Prostate gland (tissue), 2 donors: ENCODE results near the gene SCGB1C1. TPM values are rescaled to one million over a fixed set of nuclear protein-coding genes. Genes with fewer than 3 reads are reported as not detected.
A peak's percentile ranks its signal among the peaks of the same experiment; 100 is the strongest.

Source experiments
- DNase-seq: peaks from one replicate; pipeline ENCODE4 v3.0.0-alpha.2; 2019; ENCODE audit warnings: low spot score
- H3K27ac ChIP-seq, 2 donors: fragments of 200-600 bp; sonication (generic); 2 replicates each; pipeline ENCODE4 v1.5.1; 2017 to 2019
- H3K27me3 ChIP-seq: fragments of 200-600 bp; sonication (generic); replicated peaks from 2 replicates; pipeline ENCODE4 v1.5.1; 2019; ENCODE audit not compliant: insufficient read depth
- H3K36me3 ChIP-seq, 2 donors: fragments of 200-600 bp; sonication (generic); 1 replicate in 1 of 2; 2 replicates in 1 of 2; pipeline versions ENCODE4 v1.5.1 to v1.8.1; 2017 to 2019
- H3K4me1 ChIP-seq: fragments of 200-600 bp; sonication (generic); replicated peaks from 2 replicates; pipeline ENCODE4 v1.5.1; 2019
- H3K4me3 ChIP-seq, 2 donors: fragments of 200-600 bp; sonication (generic); 2 replicates each; pipeline ENCODE4 v1.5.1; 2017 to 2019
- H3K9me3 ChIP-seq: fragments of 200-600 bp; sonication (generic); 2 replicates; pipeline ENCODE4 v1.5.1; 2017
- POLR2A ChIP-seq: fragments of 450-650 bp; IDR thresholded peaks from one replicate; pipeline ENCODE4 v1.6.1; 2016; ENCODE audit warnings: antibody characterized with exemption, mild to moderate bottlenecking
- POLR2AphosphoS5 ChIP-seq: sonication (generic); formaldehyde crosslinking; IDR thresholded peaks from one replicate; pipeline ENCODE4 v1.6.1; 2017; ENCODE audit warnings: antibody characterized with exemption
- WGBS: methylation state at CpG from one replicate; pipeline ENCODE4 v1.1.5; 2018; 5-methylcytosine and 5-hydroxymethylcytosine counted together
- intact Hi-C: fragments of 100-400 bp; cut with DNase I; formaldehyde crosslinking; loops from one replicate; pipeline ENCODE4 v1.14.2; 2022
- total RNA-seq, 2 donors: library from RNA; depleted of rRNA; stranded (reverse); fragments of >200 nt; gene quantifications; one replicate each; pipeline ENCODE4 v1.1.0, GENCODE V29; 2016
- TF ChIP-seq, protein P1 (sequence below), 4 experiments: fragments of 200-600 bp in 2 of 4; fragments of 450-650 bp in 2 of 4; sonication (generic) in 2 of 4; IDR thresholded peaks; 1 replicate in 3 of 4; 2 replicates in 1 of 4; pipeline ENCODE4 v1.5.1; 2016 to 2019; ENCODE audit warnings: antibody characterized with exemption in 4 of 4, mild to moderate bottlenecking in 2 of 4, moderate library complexity in 2 of 4

Gene SCGB1C1
- total RNA-seq, 2 donors from 2014 or later: not detected

DNA sequence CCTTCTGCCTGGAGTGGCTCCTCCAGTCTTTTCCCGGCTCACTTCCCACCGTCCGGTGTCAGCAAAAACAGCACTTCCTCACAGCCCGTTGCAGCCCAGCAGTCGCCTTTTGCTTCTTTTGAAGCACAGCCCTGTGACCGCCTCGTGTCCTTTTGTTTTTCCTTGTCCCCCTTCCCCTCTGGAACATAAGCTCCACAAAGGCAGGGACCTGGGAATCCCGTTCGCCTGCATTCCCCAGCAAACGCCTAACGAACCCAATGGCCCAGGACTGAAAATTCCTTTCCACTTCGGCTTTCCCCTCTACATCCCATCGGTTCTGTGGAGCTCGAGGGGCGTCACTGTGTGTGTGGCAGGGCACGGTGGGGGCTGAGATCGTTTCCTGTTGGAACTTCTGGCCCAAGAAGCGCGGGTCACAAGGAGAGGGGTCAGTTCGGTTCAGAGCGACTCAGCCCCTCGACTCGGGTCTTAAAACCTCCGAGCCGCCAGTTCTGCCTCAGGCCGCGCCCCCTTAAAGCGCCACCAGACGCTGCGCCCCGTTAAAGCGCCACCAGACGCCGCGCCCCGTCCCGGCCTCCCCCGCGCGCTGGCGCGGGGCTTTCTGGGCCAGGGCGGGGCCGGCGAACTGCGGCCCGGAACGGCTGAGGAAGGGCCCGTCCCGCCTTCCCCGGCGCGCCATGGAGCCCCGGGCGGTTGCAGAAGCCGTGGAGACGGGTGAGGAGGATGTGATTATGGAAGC lies 15.5 kb downstream of the SCGB1C1 start:
- TF ChIP-seq POLR2A (peak; percentile 90), POLR2AphosphoS5 (peak; percentile 74)
- TF ChIP-seq, protein P1, sequence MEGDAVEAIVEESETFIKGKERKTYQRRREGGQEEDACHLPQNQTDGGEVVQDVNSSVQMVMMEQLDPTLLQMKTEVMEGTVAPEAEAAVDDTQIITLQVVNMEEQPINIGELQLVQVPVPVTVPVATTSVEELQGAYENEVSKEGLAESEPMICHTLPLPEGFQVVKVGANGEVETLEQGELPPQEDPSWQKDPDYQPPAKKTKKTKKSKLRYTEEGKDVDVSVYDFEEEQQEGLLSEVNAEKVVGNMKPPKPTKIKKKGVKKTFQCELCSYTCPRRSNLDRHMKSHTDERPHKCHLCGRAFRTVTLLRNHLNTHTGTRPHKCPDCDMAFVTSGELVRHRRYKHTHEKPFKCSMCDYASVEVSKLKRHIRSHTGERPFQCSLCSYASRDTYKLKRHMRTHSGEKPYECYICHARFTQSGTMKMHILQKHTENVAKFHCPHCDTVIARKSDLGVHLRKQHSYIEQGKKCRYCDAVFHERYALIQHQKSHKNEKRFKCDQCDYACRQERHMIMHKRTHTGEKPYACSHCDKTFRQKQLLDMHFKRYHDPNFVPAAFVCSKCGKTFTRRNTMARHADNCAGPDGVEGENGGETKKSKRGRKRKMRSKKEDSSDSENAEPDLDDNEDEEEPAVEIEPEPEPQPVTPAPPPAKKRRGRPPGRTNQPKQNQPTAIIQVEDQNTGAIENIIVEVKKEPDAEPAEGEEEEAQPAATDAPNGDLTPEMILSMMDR (IDR thresholded peaks at IDR 0.05): peak in 2 of 4 experiments; percentile 29 to 31
- Histone ChIP-seq H3K9me3 (no peaks in the 10 kb centered on the region), H3K4me3 (peak overlapping the region; percentile 64 to 98), H3K27ac (peak overlapping the region; percentile 98 to 99), H3K27me3 (no peaks in the 10 kb centered on the region), H3K36me3 (peaks cover 19 to 23% of the 10 kb centered on the region in 2 donors), H3K4me1 (peaks cover 18% of the 10 kb centered on the region)
- intact Hi-C loops: loop anchor here (5.0 kb wide), 1 partner anchor 239 kb away; no protein-coding TSS in a partner anchor
- DNase-seq: peak; percentile 70
- under 1% methylated on average over 46 of the region's 57 CpGs for WGBS

DNA sequence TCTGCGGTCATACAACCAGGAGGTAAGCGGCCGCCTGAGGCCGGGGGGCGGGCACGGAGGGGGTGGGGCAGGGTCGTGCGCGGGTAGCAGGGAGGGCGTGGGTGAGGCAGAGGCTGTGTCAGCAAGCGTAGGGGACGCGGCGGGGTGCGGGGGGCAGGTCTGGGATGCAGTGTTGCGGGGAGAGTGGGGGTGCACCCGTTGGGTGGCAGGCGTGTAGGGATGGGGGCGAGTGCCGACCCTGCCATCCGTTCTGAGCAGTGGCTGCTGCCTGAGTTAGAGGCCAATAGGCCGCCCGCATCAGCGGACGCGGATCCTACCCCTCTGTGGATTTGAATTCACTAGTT lies 16.0 kb downstream of the SCGB1C1 start:
- H3K4me3 ChIP-seq: peak overlapping the region; percentile 64 to 98
- peaks cover 18% of the 10 kb centered on the region for H3K4me1 ChIP-seq
- intact Hi-C loops: loop anchor here (5.0 kb wide), 1 partner anchor 238 kb away; no protein-coding TSS in a partner anchor
- peaks cover 20 to 23% of the 10 kb centered on the region in 2 donors for H3K36me3 ChIP-seq
- no peak for DNase-seq
- no peaks in the 10 kb centered on the region for H3K9me3 ChIP-seq
- TF ChIP-seq POLR2AphosphoS5: no peak
- no peak for TF ChIP-seq POLR2A
- TF ChIP-seq, protein P1 (IDR thresholded peaks at IDR 0.05): no peak
- H3K27me3 ChIP-seq: no peaks in the 10 kb centered on the region
- peak overlapping the region; percentile 98 to 99 for H3K27ac ChIP-seq
- WGBS: 2% methylated on average over 25 of the region's 26 CpGs

DNA sequence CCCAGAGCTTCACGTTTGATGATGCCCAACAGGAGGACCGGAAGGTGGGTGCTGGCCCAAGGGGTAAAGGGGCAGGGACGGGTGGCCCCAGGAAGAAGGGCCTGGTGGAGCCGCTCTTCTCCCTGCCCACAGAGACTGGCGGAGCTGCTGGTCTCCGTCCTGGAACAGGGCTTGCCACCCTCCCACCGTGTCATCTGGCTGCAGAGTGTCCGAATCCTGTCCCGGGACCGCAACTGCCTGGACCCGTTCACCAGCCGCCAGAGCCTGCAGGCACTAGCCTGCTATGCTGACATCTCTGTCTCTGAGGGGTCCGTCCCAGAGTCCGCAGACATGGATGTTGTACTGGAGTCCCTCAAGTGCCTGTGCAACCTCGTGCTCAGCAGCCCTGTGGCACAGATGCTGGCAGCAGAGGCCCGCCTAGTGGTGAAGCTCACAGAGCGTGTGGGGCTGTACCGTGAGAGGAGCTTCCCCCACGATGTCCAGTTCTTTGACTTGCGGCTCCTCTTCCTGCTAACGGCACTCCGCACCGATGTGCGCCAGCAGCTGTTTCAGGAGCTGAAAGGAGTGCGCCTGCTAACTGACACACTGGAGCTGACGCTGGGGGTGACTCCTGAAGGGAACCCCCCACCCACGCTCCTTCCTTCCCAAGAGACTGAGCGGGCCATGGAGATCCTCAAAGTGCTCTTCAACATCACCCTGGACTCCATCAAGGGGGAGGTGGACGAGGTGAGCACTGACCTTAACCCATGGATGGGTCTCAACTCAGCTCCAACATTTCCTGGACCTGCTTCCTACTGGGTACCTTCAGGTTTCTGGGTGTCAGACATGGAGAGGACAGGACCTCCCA lies 16.6 kb downstream of the SCGB1C1 start:
- no peak for DNase-seq
- Histone ChIP-seq H3K27me3 (no peaks in the 10 kb centered on the region), H3K27ac (peak overlapping the region; percentile 98 to 99), H3K4me1 (peaks cover 18% of the 10 kb centered on the region), H3K36me3 (peaks cover 20 to 24% of the 10 kb centered on the region in 2 donors), H3K4me3 (peak overlapping the region; percentile 64 to 98), H3K9me3 (no peaks in the 10 kb centered on the region)
- WGBS: 53% methylated on average over 21 of the region's 29 CpGs
- intact Hi-C loops: loop anchor here (5.0 kb wide), 1 partner anchor 238 kb away; no protein-coding TSS in a partner anchor
- TF ChIP-seq POLR2AphosphoS5: no peak
- TF ChIP-seq, protein P1 (IDR thresholded peaks at IDR 0.05): no peak
- no peak for TF ChIP-seq POLR2A

DNA sequence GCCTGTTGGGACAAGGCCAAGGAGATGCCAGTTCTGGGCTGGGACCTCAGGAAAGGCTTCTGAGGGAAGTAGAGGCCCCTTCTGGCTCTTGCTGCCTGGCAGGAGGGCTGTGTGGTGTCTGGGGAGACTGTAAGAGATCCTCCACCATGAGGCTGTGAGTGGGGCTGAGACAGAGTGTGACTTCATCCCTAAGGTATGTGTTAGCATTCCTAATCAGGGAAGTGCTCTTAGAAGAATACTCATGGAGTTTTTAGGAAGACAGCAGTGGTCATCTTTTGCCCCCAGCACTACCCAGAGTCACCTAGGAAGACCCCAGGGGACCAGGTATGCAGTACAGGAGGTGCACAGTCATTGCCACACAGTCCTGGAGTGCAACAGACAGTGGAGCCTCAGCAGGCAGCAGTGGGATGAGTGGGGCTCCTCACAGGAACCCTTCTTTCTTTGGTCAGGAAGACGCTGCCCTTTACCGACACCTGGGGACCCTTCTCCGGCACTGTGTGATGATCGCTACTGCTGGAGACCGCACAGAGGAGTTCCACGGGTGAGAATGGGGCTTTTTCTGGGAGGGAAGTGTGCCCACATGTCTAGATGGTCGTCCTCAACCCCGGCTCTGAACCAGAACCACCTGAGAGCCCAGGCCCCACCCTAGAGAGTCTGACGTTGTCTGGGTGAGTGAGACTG lies 17.4 kb downstream of the SCGB1C1 start:
- Histone ChIP-seq H3K27me3 (no peaks in the 10 kb centered on the region), H3K4me1 (peaks cover 18% of the 10 kb centered on the region), H3K4me3 (no peak overlapping the region), H3K9me3 (no peaks in the 10 kb centered on the region), H3K27ac (no peak overlapping the region), H3K36me3 (peaks cover 20 to 23% of the 10 kb centered on the region in 2 donors)
- TF ChIP-seq POLR2A: no peak
- DNase-seq: no peak
- intact Hi-C loops: no loop called here
- WGBS: 89% methylated on average over 9 of the region's 9 CpGs

DNA sequence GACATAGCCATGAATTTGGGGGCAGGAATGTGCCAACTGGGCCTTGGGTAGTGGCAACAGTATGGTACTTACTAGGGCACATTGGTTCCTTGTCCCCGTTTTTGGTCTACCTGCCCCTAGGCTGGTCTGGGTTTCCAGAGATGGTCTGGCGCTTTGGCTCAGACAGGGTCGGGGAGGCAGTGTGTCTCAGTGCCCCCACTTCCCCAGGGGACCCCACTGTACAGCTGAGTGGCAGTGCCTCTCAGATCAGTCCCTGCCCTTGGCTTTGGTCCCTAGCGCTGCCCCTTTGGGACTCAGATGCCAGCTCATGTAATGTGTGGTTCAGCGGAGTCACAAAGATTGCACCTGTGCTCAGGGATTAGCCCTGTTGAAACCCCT lies 17.9 kb downstream of the SCGB1C1 start:
- intact Hi-C loops: no loop called here
- H3K4me3 ChIP-seq: no peak overlapping the region
- H3K27me3 ChIP-seq: no peaks in the 10 kb centered on the region
- H3K9me3 ChIP-seq: no peaks in the 10 kb centered on the region
- H3K36me3 ChIP-seq: peaks cover 20 to 23% of the 10 kb centered on the region in 2 donors
- 97% methylated on average over 5 of the region's 5 CpGs for WGBS
- TF ChIP-seq POLR2AphosphoS5 (no peak), POLR2A (no peak)
- TF ChIP-seq, protein P1 (IDR thresholded peaks at IDR 0.05): no peak
- DNase-seq: no peak
- H3K4me1 ChIP-seq: peaks cover 13% of the 10 kb centered on the region
- no peak overlapping the region for H3K27ac ChIP-seq
